Measurements from ENCODE around the gene KLK10. TPM values are rescaled to one million over a fixed set of nuclear protein-coding genes. Genes with fewer than 3 reads are reported as not detected.
A peak's percentile ranks its signal among the peaks of the same experiment; 100 is the strongest.

KLK10 gene
- total RNA-seq, 4 donors from 2014 or later, result 45.2 to 85.3 (median 53.9) TPM

- H3K27me3 ChIP-seq, result peaks cover 34% of the 10 kb centered on the region
- H3K27ac ChIP-seq, result no peak overlapping the region
- no peak overlapping the region for H3K4me3 ChIP-seq
- TF ChIP-seq POLR2AphosphoS5 (IDR thresholded peaks at IDR 0.05) (peak in 1 of 3 donors; percentile 3), POLR2A (IDR thresholded peaks at IDR 0.05) (no peak), CTCF (IDR thresholded peaks at IDR 0.05) (no peak)
- 41% methylated on average over 4 of the region's 4 CpGs for WGBS
- no peak for DNase-seq (ENCODE audit: low spot score in 2 of 2)
- no peaks in the 10 kb centered on the region for H3K36me3 ChIP-seq
- no peaks in the 10 kb centered on the region for H3K9me3 ChIP-seq
- peaks cover 11% of the 10 kb centered on the region for H3K4me1 ChIP-seq
Measured at GRCh38 chr19:51010066-51010795, 9.3 kb downstream of the KLK10 start.

DNA sequence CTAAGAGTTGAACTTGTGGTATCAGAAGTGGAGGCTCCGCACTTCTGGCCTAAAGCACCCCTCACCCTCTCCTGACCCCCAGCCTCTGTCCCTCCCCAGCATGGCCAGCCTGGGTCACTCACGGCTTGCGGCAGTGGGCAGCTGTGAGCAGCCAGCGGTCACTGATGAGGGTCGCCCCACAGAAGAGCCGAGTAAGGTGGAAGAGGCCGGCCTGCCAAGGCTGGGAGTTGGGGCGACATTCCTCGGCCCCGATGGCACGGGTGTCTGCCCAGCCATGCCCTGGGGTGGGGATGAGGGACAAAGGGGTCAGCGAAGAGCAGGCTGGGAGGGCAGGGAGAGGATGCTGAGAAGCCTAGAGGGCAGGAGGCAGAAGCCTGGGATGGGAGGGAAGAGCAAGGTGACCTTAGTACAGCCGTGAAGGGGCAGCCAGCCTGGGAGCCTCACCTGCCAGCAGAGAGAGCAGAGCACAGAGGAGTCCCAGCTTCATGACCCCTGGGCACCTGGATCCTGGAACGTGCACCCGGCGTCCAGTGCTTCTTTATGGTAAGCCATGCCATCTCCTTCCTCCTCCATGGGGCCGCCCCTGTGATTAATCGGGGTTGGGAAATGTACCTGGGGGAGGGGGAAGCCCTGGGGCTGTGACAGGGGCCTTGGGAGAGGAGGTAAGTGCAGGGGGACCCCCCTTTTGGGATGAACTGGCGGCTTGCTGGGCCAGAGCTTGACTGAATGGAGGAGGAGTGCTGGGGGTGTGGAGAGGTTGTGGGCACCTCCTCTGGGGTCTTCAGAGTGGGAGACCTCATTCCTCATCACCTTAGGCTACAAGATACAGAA lies 10.2 kb downstream of the KLK10 start:
- peaks cover 24% of the 10 kb centered on the region for H3K27me3 ChIP-seq
- no peaks in the 10 kb centered on the region for H3K9me3 ChIP-seq
- 58% methylated on average over 14 of the region's 19 CpGs for WGBS
- no peak overlapping the region for H3K27ac ChIP-seq
- H3K4me3 ChIP-seq, result no peak overlapping the region
- TF ChIP-seq EP300 (IDR thresholded peaks at IDR 0.05) (no peak), POLR2A (IDR thresholded peaks at IDR 0.05) (no peak), POLR2AphosphoS5 (IDR thresholded peaks at IDR 0.05) (no peak), CTCF (IDR thresholded peaks at IDR 0.05) (no peak)
- peaks cover 11% of the 10 kb centered on the region for H3K4me1 ChIP-seq
- no peak for DNase-seq (ENCODE audit: low spot score in 2 of 2)
- H3K36me3 ChIP-seq, result no peaks in the 10 kb centered on the region

- H3K27ac ChIP-seq, result no peak overlapping the region
- H3K36me3 ChIP-seq, result no peaks in the 10 kb centered on the region
- peaks cover 15% of the 10 kb centered on the region for H3K4me1 ChIP-seq
- DNase-seq (ENCODE audit: low spot score in 2 of 2), result no peak
- TF ChIP-seq POLR2AphosphoS5 (IDR thresholded peaks at IDR 0.05), result no peak
- TF ChIP-seq POLR2A (IDR thresholded peaks at IDR 0.05), result no peak
- no peak for TF ChIP-seq CTCF (IDR thresholded peaks at IDR 0.05)
- no peak for TF ChIP-seq EP300 (IDR thresholded peaks at IDR 0.05)
- WGBS, result 96% methylated on average over 3 of the region's 3 CpGs
- no peaks in the 10 kb centered on the region for H3K9me3 ChIP-seq
- peaks cover 32% of the 10 kb centered on the region for H3K27me3 ChIP-seq
- no peak overlapping the region for H3K4me3 ChIP-seq
Measured at GRCh38 chr19:51007488-51007887, 12.0 kb downstream of the KLK10 start.

DNA sequence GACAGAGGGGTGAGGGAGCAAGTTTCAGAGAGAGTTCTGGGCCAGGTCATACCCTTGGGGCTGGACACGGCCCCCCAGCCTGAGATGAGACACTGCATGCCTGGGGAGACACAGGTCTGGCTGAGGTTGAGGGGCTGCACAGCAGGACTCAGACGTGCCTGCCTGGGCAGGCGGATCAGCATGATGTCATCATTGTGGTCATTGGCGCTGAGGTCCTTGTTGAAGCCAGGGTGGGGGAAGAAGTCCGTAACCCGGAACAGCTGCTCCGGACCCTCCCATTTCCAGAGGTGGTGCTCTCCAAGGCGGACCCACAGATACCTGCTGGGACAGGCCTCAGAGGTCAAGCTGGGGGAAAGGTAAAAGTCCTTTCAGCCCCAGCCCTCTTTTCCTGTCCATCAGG lies 13.1 kb downstream of the KLK10 start:
- DNase-seq (ENCODE audit: low spot score in 2 of 2), result no peak
- TF ChIP-seq POLR2AphosphoS5 (IDR thresholded peaks at IDR 0.05) (no peak), CTCF (IDR thresholded peaks at IDR 0.05) (no peak), POLR2A (IDR thresholded peaks at IDR 0.05) (no peak), EP300 (IDR thresholded peaks at IDR 0.05) (no peak)
- Histone ChIP-seq H3K4me1 (peaks cover 24% of the 10 kb centered on the region), H3K4me3 (no peak overlapping the region), H3K9me3 (no peaks in the 10 kb centered on the region), H3K27me3 (peaks cover 43% of the 10 kb centered on the region), H3K36me3 (no peaks in the 10 kb centered on the region), H3K27ac (no peak overlapping the region)
- 49% methylated on average over 6 of the region's 8 CpGs for WGBS

DNA sequence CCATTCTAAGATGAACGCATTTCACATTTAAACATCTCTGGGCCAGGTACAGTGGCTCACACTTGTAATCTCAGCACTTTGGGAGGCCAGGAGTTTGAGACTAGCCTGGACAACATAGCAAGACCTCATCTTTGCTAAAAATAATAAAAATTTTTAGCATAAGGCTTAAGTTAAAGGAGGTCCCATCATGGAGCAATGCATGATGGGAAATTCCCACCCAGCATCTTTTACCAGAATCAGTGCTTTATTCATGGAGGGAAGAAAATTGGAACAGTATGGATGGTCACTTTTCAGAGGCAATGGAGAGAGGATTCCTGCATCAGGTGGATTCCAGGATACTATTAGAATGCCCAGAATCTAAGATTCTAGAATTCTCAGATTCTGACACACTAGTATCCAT lies 14.3 kb downstream of the KLK10 start:
- Histone ChIP-seq H3K27me3 (peaks cover 52% of the 10 kb centered on the region), H3K9me3 (no peaks in the 10 kb centered on the region), H3K4me3 (no peak overlapping the region), H3K4me1 (peaks cover 29% of the 10 kb centered on the region), H3K27ac (no peak overlapping the region), H3K36me3 (no peaks in the 10 kb centered on the region)
- no peak for TF ChIP-seq CTCF (IDR thresholded peaks at IDR 0.05)
- no peak for DNase-seq (ENCODE audit: low spot score in 2 of 2)
- 77% methylated on average over 1 of the region's 1 CpG for WGBS
